ENCODE results near the gene DNAL4.
A peak's percentile ranks its signal among the peaks of the same experiment; 100 is the strongest.
"Not testable (repeated sequence)": the region's sequence is repeated elsewhere in the genome, so short reads cannot be mapped to it uniquely, and the experiment has no call there.

DNAL4 gene

DNA sequence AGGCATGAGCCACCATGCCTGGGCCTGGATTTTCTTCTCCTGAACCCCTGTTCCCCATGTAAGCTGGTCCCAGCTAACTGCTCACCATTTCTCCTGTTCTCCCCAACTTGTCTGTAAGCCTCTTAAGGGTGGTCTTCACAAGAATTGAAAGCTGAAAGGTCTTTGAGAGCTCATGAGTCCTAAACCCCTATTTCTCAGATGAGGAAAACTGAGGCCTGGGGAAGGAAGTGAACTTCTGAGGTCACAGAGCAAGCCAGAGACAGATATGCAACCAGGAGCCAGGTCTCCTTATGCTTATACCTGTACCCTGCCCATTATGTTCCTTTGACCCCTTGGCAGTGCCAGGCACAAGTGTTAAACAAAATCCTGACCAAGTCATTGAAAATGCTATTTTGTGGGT lies 33.6 kb upstream of the DNAL4 start:
- DNase-seq (ENCODE audit: low read depth in 2 of 2), result no peak

DNA sequence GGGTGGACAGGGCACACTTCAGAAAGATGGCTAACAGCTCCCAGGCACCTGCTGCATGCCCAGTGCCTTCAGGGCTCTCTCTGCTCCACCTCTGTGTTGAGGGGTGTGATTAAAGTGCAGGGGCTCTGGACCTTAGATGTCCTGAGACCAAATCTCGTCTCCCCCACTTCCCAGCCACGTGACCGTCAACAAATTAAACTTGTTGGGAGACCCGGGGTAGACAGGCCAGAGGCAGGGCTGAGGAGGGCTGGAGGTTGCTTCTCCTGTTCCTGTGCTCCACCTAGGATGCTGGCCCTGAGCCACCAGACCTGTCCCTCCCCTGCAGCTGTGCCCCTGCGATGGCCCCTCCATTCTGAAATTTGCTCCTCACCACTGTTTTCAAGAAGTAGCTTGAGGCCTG lies 32.9 kb upstream of the DNAL4 start:
- no peak for DNase-seq (ENCODE audit: low read depth in 2 of 2)

DNA sequence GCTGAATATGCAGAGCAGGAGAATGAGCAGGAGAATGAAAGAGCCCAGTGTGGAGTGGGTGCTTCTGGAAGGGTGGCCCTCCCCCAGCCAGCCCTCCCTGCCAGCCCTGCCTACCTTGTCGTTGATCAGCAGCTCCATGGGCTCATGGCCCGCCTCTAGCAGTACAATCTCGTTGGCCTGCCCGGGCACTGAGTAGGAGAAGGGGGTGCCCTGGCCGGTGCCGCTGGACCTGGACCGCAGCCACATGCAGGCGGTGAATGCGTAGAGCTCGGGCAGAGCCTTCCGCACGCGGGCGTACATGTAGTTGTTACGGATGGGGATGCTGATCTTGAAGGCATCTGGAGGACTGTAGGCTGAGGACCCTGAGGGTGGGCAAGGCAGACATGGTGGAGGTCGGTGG lies 32.4 kb upstream of the DNAL4 start:
- DNase-seq (ENCODE audit: low read depth in 2 of 2), result no peak

DNA sequence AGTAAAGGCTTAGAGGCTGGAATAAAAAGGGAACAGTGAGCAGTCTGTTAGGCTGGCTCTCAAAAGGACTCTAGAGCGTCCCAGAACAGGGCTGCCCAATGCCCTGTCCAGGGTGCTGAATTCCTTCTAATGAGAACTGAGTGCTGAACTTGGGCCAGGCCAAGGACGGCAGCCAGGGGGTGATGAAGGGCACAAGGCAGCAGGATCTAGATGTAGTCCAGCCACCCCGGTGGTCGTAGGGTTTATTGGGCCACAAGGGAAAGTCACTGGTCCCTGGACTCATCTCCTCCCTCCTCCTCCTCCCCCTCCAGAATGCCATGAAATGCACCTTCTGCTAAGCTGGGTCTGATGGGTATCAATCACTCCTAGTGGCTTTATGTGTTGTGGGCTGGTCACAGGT lies 30.6 kb upstream of the DNAL4 start:
- no peak for DNase-seq (ENCODE audit: low read depth in 2 of 2)

DNA sequence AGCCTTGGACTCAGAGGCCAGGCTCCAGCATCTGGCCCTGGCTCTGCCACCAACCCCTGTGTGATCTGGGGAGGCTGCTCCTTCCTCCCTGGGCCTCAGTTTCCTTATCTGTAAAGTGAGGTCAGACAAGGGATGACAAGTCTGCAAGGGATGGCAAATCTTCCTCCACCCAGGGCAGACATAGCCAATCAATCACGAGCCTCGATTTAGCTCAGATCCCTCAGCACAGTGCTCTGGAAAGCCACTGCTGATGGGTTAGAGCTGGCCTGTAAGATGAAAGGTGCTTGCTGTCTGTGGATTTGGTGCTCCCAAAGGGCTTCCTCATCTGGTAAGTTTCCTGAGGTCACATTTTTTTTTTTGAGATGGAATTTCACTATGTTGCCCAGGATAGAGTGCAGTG lies 29.7 kb upstream of the DNAL4 start:
- DNase-seq (ENCODE audit: low read depth in 2 of 2), result no peak

DNA sequence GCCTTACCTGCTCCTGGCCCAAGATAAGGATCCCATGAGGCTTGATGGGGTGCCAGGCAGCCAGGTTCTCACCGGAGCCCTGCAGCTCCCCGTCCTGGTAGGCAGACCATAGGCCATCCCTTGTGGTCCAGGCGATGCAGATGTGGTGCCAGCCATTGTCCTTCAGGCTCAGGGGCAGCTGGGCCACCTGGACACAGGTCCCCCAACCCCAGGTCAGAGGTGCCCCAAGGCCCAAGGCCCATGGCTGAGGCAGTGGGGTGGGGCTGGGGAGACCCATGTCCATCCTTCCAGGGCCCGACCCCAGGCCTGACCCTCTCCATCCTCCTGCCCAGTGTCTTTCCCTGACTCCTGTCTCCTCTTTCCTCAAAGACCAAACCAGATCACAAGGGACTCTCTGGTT lies 29.1 kb upstream of the DNAL4 start:
- no peak for DNase-seq (ENCODE audit: low read depth in 2 of 2)

DNA sequence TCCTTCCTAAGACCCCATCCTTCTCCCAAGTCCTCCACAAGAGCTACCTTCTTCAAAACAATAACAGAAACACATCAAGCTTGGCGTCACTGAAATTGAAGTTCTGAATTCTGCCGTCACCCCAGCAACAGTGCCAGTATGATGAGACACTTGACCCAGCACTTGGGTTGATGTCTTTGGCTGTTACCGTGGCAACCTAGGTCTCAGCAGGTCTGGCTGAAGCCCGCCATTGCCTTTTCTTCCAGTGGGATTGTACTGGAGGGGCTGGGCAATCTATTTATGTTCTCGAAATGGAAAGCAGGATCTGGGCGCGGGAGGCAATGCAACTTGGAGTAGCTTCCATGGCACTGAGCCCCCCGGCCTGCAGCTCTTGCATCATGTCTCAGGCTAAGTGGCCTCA lies 26.1 kb upstream of the DNAL4 start:
- DNase-seq (ENCODE audit: low read depth in 2 of 2), result no peak

DNA sequence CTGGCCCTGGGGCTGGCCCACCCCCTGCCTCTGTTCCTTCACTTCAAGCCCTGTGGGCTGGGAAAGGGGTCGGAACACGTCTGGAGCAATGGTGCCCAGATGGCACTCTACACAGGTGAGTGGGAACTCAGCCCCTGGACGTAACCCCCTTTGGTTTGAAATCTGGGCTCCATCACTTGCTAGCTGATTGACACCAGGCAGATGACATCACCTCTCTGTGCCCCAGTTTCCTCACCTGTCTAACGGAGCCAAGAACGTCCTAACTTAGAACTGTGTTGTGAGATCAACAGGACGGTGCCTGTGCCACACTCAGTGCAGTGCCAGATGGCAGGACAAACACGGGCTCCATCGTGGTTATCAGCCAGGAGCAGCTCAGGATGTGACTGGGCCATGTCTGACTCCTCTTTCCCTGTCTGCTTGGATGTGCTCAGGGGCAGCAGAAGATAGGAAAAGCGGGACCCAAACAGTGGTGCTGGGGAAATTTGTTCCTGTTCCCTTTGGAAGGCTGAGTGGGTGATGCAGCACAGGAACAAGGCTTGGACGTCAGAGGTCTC lies 25.5 kb upstream of the DNAL4 start:
- no peak for DNase-seq (ENCODE audit: low read depth in 2 of 2)

DNA sequence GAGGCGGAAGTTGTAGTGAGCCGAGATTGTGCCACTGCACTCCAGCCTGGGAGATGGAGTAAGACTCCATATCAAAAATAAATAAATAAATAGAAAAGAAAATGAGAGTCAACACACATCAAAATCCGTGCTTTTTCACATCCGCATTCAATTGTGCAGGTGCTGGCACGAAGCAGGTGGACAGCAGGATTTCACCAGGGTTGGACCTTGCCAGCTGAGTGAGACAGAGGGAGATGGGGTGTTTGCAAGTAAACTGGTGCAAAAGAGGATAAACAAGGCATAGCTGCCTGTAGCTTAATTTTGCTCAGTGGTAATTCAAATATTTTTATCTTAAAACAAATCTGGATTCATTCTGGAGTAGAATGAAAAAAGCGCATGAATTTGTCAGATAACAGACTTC lies 23.3 kb upstream of the DNAL4 start:
- no peak for DNase-seq (ENCODE audit: low read depth in 2 of 2)

DNA sequence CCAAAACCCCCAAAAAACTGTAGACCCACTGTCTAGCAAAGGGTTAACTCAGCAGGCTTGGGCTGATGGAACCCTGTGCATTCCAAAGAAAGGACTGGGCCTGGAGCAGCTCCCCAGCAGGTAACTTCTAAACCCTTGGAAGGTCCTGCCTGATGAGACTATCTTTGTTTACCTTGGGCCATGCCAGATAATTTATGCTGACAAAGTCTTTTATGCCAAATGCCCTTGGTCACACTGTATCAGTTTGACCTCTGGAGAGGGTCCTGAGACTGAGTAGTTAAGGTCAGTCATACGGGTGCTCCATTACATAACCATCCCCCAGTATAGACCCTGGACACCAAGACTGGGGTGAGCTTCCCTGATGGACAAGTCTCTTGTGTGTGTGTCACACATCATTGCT lies 21.9 kb upstream of the DNAL4 start:
- DNase-seq (ENCODE audit: low read depth in 2 of 2), result no peak

DNA sequence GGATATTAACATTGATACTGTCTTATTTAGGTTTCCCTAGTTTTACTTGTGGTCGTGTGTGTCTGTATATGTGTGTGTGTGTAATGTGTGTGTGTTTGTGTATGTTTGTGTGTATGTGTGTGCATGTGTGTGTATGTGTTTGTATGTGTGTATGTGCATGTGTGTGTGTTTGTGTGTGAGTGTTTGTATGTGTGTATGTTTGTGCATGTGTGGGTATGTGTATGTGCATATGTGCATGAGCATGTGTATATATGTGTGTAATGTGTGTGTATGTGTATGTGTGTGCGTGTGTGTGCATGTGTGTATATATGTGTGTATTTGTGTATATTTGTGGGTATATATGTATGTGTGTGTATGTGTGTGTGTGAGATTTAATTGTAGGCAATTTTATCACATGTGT lies 17.3 kb upstream of the DNAL4 start:
- DNase-seq (ENCODE audit: low read depth in 2 of 2), result no peak

DNA sequence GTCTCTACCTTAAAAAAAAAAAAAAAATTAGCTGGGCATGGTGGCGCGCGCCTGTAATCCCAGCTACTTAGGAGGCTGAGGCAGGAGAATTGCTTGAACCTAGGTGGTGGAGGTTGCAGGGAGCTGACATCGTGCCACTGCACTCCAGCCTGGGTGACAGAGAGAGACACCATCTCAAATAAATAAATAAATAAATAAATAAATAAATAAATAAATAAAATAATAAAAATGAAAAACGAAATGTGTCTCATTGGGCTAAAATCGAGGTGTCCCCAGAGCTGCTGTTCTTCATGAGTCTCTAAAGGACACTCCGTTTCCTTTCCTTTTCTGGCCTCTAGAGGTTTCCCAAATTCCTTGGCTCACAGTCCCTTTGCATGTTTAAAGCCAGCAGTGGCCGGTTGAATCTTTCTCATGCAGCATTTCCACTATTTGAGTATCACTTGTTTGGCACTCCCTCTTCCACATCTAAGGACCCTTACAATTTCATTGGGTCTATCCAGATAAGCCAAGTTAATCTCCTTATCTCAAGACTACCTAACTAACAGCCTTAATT lies 11.2 kb upstream of the DNAL4 start:
- not testable (repeated sequence) for DNase-seq (ENCODE audit: low read depth in 2 of 2)

DNA sequence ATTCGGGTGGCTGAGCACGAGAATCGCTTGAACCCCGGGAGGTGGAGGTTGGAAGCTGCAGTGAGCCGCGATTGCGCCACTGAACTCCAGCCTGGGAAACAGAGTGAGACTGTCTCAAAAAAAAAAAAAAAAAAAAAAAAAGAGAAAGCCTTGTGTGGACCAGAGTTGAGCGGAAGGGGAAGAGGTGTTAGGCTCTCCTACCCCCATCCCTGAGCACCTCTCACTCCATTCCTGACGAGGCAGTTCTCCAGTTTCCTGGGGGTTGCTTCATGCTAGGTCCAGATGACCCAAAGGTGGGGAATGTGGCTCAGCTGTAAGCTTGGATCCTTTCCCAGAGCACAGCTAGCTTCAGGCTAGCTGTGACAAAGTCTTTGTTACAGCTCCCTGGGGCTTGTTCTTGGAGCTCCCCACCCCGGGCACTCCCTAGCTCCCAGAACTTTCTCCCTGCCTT lies 8.8 kb upstream of the DNAL4 start:
- DNase-seq (ENCODE audit: low read depth in 2 of 2), result no peak

DNA sequence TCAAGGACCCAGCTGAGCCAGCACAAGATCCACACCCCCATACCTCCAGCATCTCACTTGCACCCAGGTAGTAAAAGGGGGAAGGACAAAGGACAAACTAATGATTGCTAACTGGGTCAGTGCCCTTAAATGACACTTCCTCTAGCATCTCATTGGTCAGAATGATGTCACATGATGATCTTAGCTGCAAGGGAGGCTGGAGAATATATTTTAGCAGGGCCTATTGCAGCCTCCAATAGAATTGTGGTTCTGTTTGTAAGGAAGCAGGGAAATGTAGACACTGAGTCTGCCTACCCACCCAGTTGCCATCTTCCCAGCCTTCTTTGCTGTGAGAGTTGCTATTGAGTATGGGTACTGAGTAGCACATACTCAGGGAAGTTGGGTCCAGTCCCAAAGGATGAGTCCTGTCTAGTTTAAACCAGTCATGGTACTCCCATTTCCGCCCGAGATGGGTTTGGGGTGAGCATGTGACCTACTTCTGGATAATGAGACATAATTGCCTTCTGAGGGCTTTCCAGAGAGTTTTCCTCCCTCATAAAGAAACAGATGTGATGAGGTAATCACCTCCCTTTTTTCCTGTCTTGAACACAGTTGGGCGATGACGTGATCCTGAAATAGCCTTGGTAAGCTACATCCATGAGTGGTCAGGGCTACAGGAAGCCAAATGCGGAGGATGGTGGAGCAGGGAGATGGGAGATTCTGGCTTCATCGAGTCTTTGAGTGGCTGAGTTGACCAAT lies 5.5 kb upstream of the DNAL4 start:
- DNase-seq (ENCODE audit: low read depth in 2 of 2), result no peak

DNA sequence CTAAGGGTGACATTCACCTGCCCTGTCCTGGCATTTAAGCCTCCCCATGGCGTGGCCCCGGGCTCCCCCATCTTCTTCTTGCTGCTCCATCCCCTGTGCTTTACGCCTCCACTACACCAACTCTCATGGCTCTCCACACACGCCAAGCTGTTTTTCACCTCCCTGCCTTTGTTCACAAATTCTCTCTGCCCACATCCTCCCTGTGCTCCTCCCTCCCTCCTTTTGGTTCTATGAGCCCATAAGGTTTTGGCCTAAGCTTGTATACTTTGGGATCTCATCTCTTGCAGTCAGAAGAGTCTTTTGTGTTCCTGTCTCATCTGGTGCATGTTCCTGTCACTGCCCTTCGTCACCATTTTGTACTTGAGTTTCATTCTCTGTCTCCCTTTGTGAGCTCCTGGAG lies 4.6 kb upstream of the DNAL4 start:
- DNase-seq (ENCODE audit: low read depth in 2 of 2), result no peak

DNA sequence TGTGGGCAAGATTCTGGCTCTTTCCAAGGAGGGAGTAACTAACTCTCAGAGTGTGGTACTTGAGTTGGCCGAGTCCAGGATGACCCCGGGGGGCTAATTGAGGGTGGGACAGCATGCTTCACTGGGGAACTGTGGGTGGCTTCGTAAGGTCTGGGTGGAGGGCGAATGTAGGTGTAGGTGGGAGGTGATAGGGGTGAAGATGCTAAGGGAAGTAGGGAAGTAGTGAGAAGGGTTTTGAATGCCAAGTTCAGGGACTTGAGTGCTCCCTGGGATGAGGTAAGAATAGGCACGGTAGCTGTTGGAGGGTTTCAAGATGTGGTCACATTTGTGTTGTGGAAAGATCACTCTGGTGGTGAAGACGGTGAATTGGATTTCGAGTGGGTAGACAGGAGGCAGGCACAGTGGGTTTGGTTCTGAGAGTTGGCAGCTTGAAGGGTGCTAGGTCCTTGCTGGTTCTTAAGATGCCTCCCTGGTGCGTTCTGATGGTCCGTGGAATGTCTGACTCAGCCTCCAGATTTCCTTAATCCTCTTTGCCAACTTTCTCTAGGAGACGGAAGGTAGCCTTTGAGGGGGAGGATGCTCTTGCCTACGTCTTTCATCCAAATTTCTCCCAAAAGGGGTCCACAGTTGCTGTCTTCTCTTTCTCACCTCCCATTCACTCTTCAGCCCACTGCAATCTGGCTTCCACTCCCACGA lies 2.5 kb upstream of the DNAL4 start:
- no peak for DNase-seq (ENCODE audit: low read depth in 2 of 2)

DNA sequence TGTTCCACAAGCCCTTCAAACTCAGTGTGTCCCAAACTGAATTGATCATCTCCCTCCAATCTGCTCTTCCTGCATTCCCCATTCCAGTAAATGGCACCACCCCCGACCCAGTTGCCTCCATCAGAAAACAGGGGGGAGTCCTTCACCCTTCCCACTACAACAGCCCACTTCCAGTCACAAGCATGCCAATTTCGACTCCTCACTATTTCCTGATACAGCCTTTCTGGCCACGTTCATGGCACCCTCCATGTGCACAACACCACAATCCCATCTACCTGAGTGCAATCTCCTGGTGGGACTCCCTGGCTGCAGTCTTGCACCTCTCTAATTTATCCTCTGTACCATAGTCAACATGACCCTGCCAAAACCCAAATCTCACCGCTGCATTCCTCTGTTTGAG lies 1.6 kb upstream of the DNAL4 start:
- no peak for DNase-seq (ENCODE audit: low read depth in 2 of 2)

DNA sequence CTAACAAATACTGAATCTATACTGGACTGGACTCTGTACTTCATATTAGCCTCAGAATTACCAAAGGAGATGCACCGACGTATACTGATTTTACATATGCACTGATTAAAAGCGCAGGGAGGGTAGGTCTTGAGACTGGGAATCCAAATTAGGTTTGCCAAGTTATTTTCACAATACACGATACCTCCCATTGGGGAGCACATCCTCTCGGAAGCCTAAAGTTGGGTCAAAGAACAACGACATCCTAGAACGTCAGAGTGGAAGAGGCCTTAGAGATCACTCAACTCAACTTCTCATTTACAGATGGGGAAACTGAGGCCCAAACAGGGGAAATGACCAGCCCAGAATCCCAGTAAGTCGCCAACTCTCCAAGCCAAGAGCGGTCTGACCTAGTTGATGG lies 626 bp downstream of the DNAL4 start:
- DNase-seq (ENCODE audit: low read depth in 2 of 2), result no peak

DNA sequence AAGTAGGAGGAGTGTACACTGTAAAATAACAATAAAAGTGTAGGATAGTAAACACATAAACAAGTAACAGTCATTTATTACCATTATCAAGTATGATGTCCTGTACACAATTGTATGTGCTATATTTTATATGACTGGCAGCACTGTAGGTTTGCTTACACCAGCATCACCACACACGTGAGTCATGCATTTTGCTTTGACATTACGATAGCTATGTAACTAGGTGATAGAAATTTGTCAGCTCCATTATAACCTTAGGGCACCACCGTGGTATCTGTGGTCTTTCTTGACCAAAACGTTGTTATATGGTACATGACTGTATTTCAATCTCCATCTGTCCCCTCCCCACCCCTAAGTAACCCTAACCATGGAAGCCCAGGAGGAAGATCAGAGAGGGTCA lies 1.1 kb downstream of the DNAL4 start:
- DNase-seq (ENCODE audit: low read depth in 2 of 2), result peak in 1 of 2 donors; percentile 11

DNA sequence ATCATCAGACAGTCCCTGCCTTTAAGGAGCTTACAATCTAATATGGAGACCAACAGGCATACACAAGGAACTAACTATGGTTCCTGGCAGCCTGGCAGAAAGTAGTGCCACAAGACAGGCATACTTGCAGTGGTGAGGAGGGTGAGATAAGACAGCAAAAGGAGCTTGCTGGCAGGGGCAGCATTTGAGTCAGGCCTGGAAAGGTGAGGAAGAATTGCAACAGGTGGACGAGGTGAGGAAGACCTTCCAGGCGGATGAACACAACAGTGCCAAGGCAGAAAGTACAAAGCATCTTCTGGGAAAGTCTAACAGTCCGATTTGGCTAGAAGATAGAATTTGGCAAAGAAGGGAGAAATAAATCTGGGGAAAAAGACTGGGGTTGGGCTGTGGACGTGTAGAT lies 4.3 kb downstream of the DNAL4 start:
- no peak for DNase-seq (ENCODE audit: low read depth in 2 of 2)

DNA sequence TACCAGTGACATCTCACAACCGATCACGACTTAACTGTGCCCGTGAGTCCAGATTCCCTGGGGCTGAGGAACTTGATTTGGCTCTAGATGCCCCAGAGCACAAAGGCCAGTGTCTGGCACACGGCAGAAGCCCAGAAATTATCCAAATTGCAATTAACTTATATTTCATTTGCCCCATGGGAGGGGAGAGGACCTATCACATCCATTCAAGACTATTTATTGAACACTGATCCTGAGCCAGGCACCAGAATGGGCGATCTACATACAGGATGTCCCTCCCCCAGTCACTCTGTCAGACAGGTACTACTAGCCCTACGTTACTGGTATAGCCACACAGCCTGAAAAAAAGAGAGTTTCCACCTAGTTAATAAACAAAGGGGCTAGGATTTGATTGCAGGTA lies 5.1 kb downstream of the DNAL4 start:
- no peak for DNase-seq (ENCODE audit: low read depth in 2 of 2)

DNA sequence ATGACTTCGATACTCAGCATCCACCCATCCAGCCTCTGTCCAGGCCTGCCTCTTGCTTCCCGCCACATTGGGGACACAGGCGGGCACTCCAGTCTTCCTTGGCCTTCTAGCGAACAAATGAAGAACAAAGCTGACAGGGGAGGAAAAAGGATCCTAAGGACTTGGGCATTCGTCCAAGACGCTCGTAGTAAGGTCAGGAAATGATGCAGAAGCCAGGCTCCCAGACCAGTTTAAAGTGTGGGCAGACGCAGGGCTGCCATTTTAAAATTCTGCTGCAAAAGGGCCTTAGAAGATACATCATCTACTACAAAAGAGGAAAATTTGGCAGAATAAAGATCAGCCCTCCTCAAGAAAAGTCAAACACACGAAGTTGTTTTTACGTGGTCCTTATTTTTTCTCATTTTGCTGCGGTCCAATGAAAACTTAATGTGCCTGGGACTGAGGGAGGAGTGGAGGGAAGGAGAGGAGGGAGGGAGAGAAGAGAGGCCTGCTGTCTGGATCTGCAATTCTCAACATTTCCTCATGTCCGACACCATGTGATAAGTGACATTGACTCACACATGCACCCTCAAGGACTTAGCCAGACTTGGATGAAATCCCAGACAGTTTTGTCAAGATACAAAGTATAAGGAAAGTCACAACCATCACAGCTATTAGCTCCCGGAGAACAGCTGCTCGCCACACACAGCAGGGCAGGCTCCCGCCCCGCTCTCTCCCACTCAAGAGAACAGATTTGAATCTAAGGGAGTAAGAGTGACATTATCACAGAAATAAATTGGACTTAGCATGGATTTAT lies 5.7 kb downstream of the DNAL4 start:
- DNase-seq (ENCODE audit: low read depth in 2 of 2), result no peak

All from stimulated activated CD8-positive, alpha-beta memory T cell treated with anti-CD3 and anti-CD28 coated beads, Interleukin-15, amount 100 ng/mL, for 48 hours (primary cell).